SKM-1 treated with dmso at 0.1 percent for 144 hours (cell line): ENCODE results near the gene SPTAN1.
"Not testable (repeated sequence)": the region's sequence is repeated elsewhere in the genome, so short reads cannot be mapped to it uniquely, and the experiment has no call there.

Experiments used
- DNase-seq: peaks from one replicate; lab custom pipeline; 2025; ENCODE audit not compliant: unreplicated experiment; lab: John Stamatoyannopoulos, UW

Gene SPTAN1

DNA sequence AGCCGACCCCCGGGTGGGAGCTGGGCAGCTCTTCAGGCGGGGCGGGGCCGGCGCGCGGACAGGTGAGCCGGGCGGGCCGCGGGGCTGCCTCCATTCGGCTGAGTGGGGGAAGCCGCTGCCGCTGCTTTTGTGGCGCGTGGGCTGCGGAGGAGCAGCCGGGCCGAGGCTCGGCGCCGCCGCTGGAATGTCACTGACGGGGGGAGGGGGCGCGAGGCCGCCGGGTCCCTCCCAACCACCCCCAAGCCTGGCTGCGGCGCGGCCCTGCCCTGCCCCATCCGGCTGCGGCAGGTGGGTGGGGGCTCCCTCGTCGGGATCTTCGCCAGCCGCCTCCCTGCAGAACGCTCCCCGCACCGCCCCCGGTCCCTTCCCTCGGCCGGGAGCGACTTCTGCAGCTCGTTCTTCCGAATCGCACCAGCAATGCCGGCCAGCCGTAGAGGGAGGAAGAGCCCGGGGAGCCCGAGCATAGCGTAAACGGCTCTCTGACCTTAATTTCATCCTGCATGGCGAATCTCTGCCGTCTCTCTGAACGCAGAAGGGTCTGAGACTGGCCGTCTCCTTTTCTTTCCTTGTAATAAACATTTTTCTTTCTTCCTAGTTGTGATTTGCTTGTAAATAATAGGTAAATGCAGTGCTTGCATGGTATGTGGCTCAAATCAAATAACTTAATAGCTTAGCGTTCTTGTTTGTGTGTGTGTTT, 505 bp downstream of the SPTAN1 start:
- DNase-seq = no peak

DNA sequence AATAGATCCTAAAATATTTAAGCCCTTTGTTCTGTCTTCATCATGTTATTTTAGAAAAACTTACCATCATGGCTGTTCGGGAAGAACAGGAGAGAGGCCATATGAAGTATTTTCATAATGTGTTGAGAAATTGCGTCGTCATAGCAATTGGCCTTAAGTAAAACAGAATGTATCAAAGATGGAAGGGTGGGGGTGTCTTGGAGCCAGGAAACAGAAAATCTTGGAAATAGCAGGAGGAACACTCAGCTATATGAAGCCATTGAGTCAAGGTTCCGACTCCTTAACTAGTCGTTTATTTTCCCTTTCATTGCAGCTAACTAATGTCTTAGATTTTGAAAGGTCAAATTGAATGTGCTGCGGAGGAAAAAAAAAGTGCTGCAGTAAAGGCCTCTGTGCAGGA, 1.3 kb downstream of the SPTAN1 start:
- DNase-seq = no peak

GRCh38 chr9:128554155-128554862, 1.9 kb downstream of the SPTAN1 start:
- no peak for DNase-seq

DNA sequence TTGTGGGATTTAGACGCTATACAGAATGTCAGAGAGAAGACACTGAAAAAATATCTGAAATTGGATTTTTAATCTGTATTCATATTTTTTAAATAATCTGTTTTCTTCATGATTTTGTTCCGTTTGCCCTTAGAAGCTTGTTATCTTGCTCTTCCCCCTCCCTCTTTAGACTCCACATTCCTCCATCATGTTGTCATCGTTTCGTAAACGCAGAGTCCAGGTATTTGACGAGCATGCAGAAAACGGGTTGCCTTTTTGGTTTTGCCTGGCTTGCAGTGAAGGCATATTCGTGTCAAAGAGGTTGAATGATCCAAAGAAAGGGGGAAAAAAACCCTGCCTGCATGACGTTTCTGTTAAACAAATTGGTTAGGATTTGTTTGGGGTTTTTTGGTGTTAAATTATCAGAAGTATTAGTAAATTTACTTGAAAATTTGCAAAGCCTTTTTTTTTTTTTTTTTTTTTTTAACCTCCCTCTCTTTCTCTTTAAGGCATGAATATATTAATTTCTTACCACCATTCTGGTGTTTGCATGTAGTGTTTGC, 2.9 kb downstream of the SPTAN1 start:
- DNase-seq = no peak

DNA sequence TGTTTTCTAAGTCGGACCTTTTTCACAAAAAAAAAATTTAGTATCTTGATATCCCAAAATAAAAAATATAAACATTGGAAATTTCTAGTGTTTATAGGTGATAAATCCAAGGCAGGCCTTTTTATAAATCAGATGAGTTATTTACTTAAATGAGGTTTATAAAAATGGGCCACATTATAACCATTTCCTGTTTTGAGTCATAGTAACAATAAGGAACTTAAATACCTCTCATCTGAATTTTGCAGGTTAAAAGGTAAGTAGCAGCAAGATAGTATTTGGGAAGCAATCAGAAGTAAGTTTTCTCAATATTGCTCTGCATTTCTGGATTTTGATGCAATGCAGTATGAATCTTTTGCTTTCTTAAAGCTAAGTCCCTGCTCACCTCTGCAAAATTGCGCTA, 3.9 kb downstream of the SPTAN1 start:
- no peak for DNase-seq

DNA sequence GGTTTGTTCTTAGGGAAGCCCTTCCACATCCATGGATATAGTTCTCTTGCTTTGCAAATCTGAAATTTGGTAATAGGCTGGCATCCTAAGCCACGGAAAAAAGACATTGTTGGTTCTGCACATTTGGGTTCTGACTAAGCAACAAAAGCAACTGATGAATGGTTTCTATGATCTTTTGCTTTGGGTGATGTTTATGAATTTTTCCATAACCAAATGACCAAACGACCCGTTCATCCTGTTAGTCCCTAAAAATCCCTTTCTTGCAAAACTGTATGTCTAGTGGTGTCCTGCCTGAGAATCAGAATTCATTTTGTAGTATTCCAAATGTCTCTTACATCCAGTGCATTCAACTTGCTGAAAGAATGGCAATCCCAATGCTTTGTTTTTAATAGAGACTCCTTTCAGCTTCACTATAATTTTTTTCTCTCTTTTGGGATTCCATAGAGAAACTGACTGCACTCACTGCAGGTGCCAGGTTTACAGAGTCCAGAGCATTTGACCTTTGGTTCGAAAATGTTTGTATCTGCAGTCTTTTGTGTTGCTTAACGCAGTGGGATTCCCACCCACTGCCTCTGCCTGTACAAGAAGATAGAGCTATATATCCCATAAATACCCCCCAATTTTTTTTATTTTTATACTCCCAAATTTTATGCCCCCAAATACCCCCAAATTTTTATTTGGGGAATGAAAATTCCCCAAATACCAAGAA, 4.7 kb downstream of the SPTAN1 start:
- DNase-seq = no peak

GRCh38 chr9:128558431-128559310, 6.3 kb downstream of the SPTAN1 start:
- DNase-seq = no peak

- no peak for DNase-seq
These were observed 13.2 kb downstream of the SPTAN1 start for GRCh38 chr9:128565578-128565977.

- DNase-seq = no peak
These were observed 16.2 kb downstream of the SPTAN1 start for GRCh38 chr9:128568470-128569078.

GRCh38 chr9:128575469-128575868, 23.1 kb downstream of the SPTAN1 start:
- no peak for DNase-seq

DNA sequence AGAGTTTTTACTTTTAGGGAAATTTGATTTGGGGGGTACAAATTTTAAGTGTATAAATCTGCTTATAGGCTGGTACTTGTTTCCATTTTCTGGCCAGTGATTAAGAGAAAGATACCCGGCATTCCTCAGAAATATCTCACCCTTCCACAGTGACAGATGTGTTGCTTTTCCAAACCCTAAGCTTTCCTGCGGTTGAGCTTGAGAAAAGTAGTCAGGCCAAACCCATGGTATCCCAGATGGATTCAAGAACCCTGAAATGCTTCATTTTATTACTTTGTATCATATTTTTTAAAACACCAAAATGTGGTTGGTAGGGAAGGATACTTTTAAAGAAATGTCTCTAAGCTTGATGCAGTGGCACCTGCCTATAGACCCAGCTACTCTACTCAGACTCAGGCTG, 23.5 kb downstream of the SPTAN1 start:
- no peak for DNase-seq

DNA sequence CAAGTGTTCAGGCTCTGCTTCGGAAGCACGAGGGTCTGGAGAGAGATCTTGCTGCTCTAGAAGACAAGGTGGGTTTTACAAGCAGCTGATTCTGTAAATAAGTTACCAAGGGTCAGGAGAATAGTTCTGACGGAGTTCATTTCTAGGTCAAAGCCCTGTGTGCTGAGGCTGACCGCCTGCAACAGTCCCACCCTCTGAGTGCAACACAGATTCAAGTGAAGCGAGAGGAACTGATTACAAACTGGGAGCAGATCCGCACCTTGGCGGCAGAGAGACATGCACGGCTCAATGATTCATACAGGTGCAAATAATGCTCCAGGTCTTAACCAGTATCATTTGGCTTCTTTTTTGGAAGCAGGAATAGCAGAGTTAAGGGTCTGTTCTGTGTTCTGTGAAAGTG, 24.8 kb downstream of the SPTAN1 start:
- no peak for DNase-seq

DNA sequence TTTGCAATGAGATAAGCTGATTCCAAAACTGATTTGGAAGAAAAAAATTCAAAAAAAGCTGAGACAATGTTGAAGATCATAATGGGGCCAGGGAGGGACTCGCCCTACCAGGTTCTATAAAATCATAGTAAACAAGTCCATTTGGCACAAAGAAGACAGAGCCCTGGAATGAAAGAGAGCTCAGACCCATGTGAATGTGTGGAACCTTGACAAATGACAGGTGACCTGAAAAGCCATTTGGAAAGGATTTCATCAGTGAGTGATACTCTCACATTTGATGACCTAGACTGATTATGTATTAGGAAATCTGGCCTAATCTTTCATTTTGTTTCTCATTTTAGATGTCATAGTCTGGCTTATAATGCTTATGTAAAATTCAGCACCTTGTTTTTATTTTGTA, 26.8 kb downstream of the SPTAN1 start:
- DNase-seq = no peak

DNA sequence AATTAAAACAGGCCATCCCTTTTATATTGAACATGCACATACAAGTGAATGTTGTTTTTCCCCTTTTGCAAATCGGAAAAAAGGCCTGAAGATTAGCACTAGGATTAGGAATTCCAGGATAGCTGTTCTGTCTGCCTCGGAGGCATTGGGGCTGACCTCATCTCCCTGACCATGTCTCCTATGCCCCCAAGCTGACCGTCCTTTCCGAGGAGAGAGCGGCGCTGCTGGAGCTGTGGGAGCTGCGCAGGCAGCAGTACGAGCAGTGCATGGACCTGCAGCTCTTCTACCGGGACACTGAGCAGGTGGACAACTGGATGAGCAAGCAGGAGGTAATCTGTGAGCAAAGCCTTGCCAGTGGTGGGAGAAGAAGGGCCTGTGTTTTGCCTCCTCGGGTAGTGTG, 28.3 kb downstream of the SPTAN1 start:
- no peak for DNase-seq

GRCh38 chr9:128585155-128585554, 32.8 kb downstream of the SPTAN1 start:
- DNase-seq = not testable (repeated sequence)

DNA sequence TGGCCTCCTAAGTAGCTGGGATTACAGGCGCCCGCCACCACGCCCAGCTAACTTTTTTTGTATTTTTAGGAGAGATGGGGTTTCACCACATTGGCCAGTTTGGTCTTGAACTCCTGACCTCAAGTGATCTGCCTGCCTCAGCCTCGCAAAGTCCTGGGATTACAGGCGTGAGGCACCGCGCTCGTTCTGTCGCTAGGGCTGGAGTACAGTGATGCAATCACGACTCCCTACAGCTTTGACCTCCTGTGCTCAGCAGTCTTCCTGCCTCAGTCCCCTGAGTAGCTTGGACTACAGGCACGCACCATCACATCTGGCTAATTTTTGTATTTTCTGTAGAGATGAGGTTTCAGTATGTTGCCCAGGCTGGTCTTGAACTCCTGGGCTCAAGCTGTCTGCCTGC, 34.5 kb downstream of the SPTAN1 start:
- DNase-seq = not testable (repeated sequence)

GRCh38 chr9:128587453-128587852, 35.1 kb downstream of the SPTAN1 start:
- no peak for DNase-seq

DNA sequence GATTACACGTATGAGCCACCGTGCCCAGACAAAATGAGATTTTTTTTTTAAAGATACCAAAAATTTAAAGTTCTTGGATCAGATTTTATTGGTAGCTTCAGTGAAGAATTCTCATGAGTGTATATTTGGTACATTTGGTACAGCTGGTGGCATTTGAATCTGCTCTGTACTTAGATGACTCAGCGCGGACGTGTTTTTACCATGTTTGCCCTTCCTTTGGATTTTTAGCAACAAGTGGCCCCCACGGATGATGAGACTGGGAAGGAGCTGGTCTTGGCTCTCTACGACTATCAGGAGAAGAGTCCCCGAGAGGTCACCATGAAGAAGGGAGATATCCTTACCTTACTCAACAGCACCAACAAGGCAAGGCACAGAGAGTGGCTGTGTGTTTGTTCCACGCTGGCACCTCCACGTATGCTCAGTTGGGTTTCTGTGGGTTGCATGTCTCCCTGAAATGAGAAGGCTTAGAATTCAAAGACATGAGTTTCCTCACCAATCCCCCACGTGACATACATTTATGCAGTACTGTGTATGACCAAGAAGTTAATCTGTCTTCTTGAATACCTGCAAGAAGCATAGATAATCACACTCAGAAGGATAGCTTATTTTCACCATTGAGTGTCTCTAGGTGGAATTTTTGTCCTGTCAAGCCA, 36.3 kb downstream of the SPTAN1 start:
- no peak for DNase-seq

DNA sequence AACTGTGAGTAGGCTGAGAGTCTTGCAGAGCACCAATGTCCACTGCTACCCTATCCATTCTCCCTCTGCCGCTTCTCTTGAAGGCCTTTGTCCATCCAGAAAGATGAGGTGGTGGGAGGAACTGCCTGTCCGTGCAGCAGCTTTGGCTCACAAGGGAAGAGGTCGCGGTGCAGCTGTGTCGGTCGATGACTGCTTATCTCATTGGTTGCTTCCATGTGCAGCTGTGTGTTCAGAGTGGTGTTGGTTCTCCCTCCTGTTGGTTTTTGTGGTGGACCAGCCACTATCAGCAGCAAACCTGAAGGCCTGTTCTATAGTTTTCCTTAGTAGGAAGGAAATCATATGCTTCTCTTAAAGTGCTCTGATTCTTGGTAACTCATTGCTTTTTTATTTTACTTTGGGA, 40.7 kb downstream of the SPTAN1 start:
- no peak for DNase-seq

- DNase-seq = no peak
These were observed 41.5 kb downstream of the SPTAN1 start for GRCh38 chr9:128593856-128594255.
